Stimulated activated CD8-positive, alpha-beta memory T cell treated with anti-CD3 and anti-CD28 coated beads, Interleukin-7, amount 100 ng/mL, for 4 hours (primary cell): Measurements from ENCODE around the gene DYNC2LI1.

ENCODE experiments used
- DNase-seq, 2 donors: peaks; one replicate each; pipeline ENCODE4 v3.0.0-alpha.2; 2020; ENCODE audit warnings: low read depth in 2 of 2

The DYNC2LI1 gene

GRCh38 chr2:43846140-43846793 is 72.4 kb downstream of the DYNC2LI1 start:
- no peak for DNase-seq

- DNase-seq = no peak
Observed at GRCh38 chr2:43848214-43848613, 74.4 kb downstream of the DYNC2LI1 start.

- DNase-seq = no peak
Observed at GRCh38 chr2:43851011-43851980, 77.5 kb downstream of the DYNC2LI1 start.

- no peak for DNase-seq
Observed at GRCh38 chr2:43852196-43852730, 78.4 kb downstream of the DYNC2LI1 start.

- DNase-seq = no peak
Observed at GRCh38 chr2:43853141-43854081, 79.6 kb downstream of the DYNC2LI1 start.

DNA sequence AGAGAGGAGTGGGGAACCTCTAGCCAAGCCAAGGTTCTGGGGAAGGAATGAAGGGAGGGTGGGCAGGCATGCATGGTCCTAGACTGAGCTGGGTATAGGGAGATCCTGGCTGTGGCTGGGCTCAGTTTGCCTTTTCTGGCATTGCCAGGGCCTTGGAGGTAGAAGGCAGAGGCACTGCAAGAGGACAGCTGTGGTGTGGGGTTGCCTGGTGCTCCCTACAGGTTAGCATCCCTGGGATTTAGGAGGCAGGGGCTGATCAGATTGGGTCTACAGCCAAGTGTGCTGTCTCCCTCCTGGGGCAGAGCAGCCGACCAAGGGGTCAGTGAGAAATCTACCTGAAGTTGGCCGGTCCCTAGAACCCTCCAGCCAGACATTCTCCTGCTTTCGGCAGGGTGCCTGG is 80.8 kb downstream of the DYNC2LI1 start:
- DNase-seq = no peak

DNA sequence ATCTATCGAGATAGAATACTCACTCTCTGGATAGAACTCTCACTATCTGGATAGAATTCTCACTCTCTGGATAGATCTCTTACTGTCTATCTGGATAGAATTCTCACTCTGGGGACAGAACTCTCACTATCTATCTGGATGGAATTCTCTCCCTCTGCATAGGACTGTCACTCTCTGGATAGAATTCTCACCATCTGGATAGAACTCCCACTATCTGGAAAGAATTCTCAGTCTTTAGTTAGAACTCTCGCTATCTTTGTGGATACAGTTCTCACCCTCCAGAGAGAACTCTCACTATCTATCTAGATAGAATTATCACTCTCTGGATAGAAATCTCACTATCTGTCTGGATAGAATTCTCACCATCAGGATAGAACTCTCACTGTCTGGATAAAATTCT is 81.5 kb downstream of the DYNC2LI1 start:
- no peak for DNase-seq
